Smooth muscle cell of bladder (primary cell): ENCODE results near the gene ZNF479. TPM values are rescaled to one million over a fixed set of nuclear protein-coding genes. Genes with fewer than 3 reads are reported as not detected.

Experiments
- total RNA-seq: library from RNA; depleted of rRNA; stranded (reverse); fragments of >200 nt; gene quantifications from 2 replicates; pipeline ENCODE4 v1.2.3, GENCODE V29; 2014

Gene ZNF479
- total RNA-seq = not detected in 2 replicates

DNA sequence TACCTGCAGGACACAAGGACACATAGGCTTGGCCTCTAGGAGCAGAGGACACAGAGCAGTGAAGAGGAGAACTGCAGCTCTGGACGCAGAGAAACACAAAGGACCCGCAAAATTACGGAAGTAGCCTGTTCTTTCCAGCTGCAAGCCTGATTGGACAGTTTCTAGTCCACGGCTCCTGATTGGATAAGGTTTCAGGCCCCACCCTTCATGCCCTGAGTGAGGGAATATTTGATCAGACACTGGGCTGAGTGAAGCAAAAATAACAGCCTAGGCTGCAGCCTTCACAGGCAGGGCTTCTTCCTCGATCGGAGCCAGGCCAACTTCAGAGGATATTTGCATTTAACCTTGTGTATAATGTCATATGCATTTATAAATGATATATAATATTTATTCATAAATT is at the start of gene ZNF479:
Gene ZNF479 (minus strand): TSS at position 101 of the 400 bp plus-strand sequence. CDS start 112 bp downstream, outside the sequence.

